WTC11 (cell line): Measurements from ENCODE around the gene WTIP. TPM values are rescaled to one million over a fixed set of nuclear protein-coding genes. Genes with fewer than 3 reads are reported as not detected.
A peak's percentile ranks its signal among the peaks of the same experiment; 100 is the strongest.

ENCODE experiments used
- ATF1 ChIP-seq: sonication (generic); formaldehyde crosslinking; IDR thresholded peaks from 2 replicates; pipeline ENCODE4 v1.8.1; 2023; ENCODE audit warnings: mild to moderate bottlenecking, moderate library complexity, missing genetic modification reagents
- ATF2 ChIP-seq: sonication (generic); formaldehyde crosslinking; IDR thresholded peaks from 2 replicates; pipeline ENCODE4 v1.8.1; 2022; ENCODE audit warnings: low read depth, missing genetic modification reagents, borderline replicate concordance
- CBFB ChIP-seq: sonication (generic); formaldehyde crosslinking; IDR thresholded peaks from 2 replicates; pipeline ENCODE4 v1.8.1; 2022; ENCODE audit warnings: mild to moderate bottlenecking, low read depth, missing genetic modification reagents
- CREB1 ChIP-seq: sonication (generic); formaldehyde crosslinking; IDR thresholded peaks from 2 replicates; pipeline ENCODE4 v1.8.0; 2023; ENCODE audit warnings: mild to moderate bottlenecking, missing genetic modification reagents
- E2F4 ChIP-seq: sonication (generic); formaldehyde crosslinking; IDR thresholded peaks from 2 replicates; pipeline ENCODE4 v1.8.1; 2022; ENCODE audit warnings: low read depth, mild to moderate bottlenecking, moderate library complexity, missing genetic modification reagents, borderline replicate concordance
- ESRRA ChIP-seq: sonication (generic); formaldehyde crosslinking; IDR thresholded peaks from 2 replicates; pipeline ENCODE4 v1.8.1; 2022; ENCODE audit warnings: mild to moderate bottlenecking, missing genetic modification reagents, borderline replicate concordance
- FOXP4 ChIP-seq: sonication (generic); formaldehyde crosslinking; IDR thresholded peaks from 2 replicates; pipeline ENCODE4 v1.8.0; 2022; ENCODE audit warnings: mild to moderate bottlenecking, missing genetic modification reagents
- GABPB1 ChIP-seq: sonication (generic); formaldehyde crosslinking; IDR thresholded peaks from 2 replicates; pipeline ENCODE4 v1.8.1; 2023; ENCODE audit warnings: mild to moderate bottlenecking, missing genetic modification reagents
- MAX ChIP-seq: sonication (generic); formaldehyde crosslinking; IDR thresholded peaks from 2 replicates; pipeline ENCODE4 v1.8.0; 2022; ENCODE audit warnings: mild to moderate bottlenecking, missing genetic modification reagents
- MXD4 ChIP-seq: fragments of 250-450 bp; sonication (Bioruptor Pico); IDR thresholded peaks from 2 replicates; pipeline ENCODE4 v1.8.0; 2021; ENCODE audit warnings: mild to moderate bottlenecking, moderate library complexity, borderline replicate concordance
- MYBL2 ChIP-seq: sonication (generic); formaldehyde crosslinking; IDR thresholded peaks from 2 replicates; pipeline ENCODE4 v1.8.1; 2023; ENCODE audit warnings: mild to moderate bottlenecking, moderate library complexity, missing genetic modification reagents
- NFE2L1 ChIP-seq: sonication (generic); formaldehyde crosslinking; IDR thresholded peaks from 2 replicates; pipeline ENCODE4 v1.8.1; 2023; ENCODE audit warnings: missing genetic modification reagents
- NR2C2 ChIP-seq: sonication (generic); formaldehyde crosslinking; IDR thresholded peaks from 2 replicates; pipeline ENCODE4 v1.8.0; 2022; ENCODE audit warnings: mild to moderate bottlenecking, missing genetic modification reagents
- NR3C1 ChIP-seq: sonication (generic); formaldehyde crosslinking; conservative IDR thresholded peaks from 2 replicates; pipeline ENCODE4 v1.8.1; 2023; ENCODE audit warnings: low read depth, mild to moderate bottlenecking, missing genetic modification reagents
- OVOL2 ChIP-seq: fragments of 250-450 bp; sonication (Bioruptor Pico); IDR thresholded peaks from 2 replicates; pipeline ENCODE4 v1.9.0; 2021; ENCODE audit warnings: mild to moderate bottlenecking, borderline replicate concordance
- SMAD3 ChIP-seq: sonication (generic); formaldehyde crosslinking; IDR thresholded peaks from 2 replicates; pipeline ENCODE4 v1.8.0; 2022; ENCODE audit warnings: missing genetic modification reagents, mild to moderate bottlenecking, borderline replicate concordance
- TEAD4 ChIP-seq: sonication (generic); formaldehyde crosslinking; IDR thresholded peaks from 2 replicates; pipeline ENCODE4 v1.8.0; 2022; ENCODE audit warnings: mild to moderate bottlenecking, missing genetic modification reagents
- ZNF121 ChIP-seq: sonication (generic); formaldehyde crosslinking; IDR thresholded peaks from 2 replicates; pipeline ENCODE4 v1.8.0; 2023; ENCODE audit warnings: missing genetic modification reagents
- ZNF138 ChIP-seq: sonication (generic); formaldehyde crosslinking; conservative IDR thresholded peaks from 2 replicates; pipeline ENCODE4 v1.8.1; 2022; ENCODE audit warnings: mild to moderate bottlenecking, moderate library complexity, missing genetic modification reagents
- ZNF263 ChIP-seq: sonication (generic); formaldehyde crosslinking; IDR thresholded peaks from 2 replicates; pipeline ENCODE4 v1.8.1; 2022; ENCODE audit warnings: low read depth, mild to moderate bottlenecking, moderate library complexity, missing genetic modification reagents
- ZNF396 ChIP-seq: fragments of 250-450 bp; sonication (Bioruptor Pico); IDR thresholded peaks from 2 replicates; pipeline ENCODE4 v1.8.0; 2021; ENCODE audit warnings: mild to moderate bottlenecking, moderate library complexity, borderline replicate concordance
- ZNF416 ChIP-seq: fragments of 250-450 bp; sonication (Bioruptor Pico); IDR thresholded peaks from 2 replicates; pipeline ENCODE4 v1.9.0; 2021; ENCODE audit warnings: mild to moderate bottlenecking, inconsistent platforms
- ZNF671 ChIP-seq: fragments of 250-450 bp; sonication (Bioruptor Pico); IDR thresholded peaks from 2 replicates; pipeline ENCODE4 v1.8.0; 2021; ENCODE audit warnings: mild to moderate bottlenecking
- total RNA-seq: library from RNA; stranded (reverse); gene quantifications from 3 replicates; pipeline ENCODE4 v1.2.3, GENCODE V29; 2021
- TF ChIP-seq, protein P1 (sequence below): sonication (generic); formaldehyde crosslinking; IDR thresholded peaks from 2 replicates; pipeline ENCODE4 v1.8.0; 2023; ENCODE audit warnings: missing genetic modification reagents
- TF ChIP-seq, protein P2 (sequence below): fragments of 250-450 bp; sonication (Bioruptor Pico); IDR thresholded peaks from 2 replicates; pipeline ENCODE4 v1.8.0; 2021; ENCODE audit warnings: mild to moderate bottlenecking
- TF ChIP-seq, protein P3 (sequence below): sonication (generic); formaldehyde crosslinking; IDR thresholded peaks from 2 replicates; pipeline ENCODE4 v1.8.1; 2023; ENCODE audit warnings: mild to moderate bottlenecking, moderate library complexity, missing genetic modification reagents
- TF ChIP-seq, protein P4 (sequence below): fragments of 200-600 bp; IDR thresholded peaks from 2 replicates; pipeline ENCODE4 v1.8.0; 2022; ENCODE audit warnings: antibody characterized with exemption
- TF ChIP-seq, protein P5 (sequence below): sonication (generic); formaldehyde crosslinking; IDR thresholded peaks from 2 replicates; pipeline ENCODE4 v1.8.1; 2023; ENCODE audit warnings: mild to moderate bottlenecking, missing genetic modification reagents, moderate library complexity

WTIP gene
- total RNA-seq, 1 experiment from 2014 or later: 14.3 TPM

GRCh38 chr19:34501339-34502320 is 20.1 kb downstream of the WTIP start (continued):
- TF ChIP-seq MAX (CRISPR knock-in tag): 0 out of 2 replicates have a peak, but pooled peaks have one; percentile 16
- TF ChIP-seq CBFB (CRISPR knock-in tag): no peak
- no peak for TF ChIP-seq NR2C2 (CRISPR knock-in tag)
- TF ChIP-seq NR3C1 (CRISPR knock-in tag): no peak
- no peak for TF ChIP-seq ZNF263 (CRISPR knock-in tag)
- TF ChIP-seq GABPB1 (CRISPR knock-in tag): no peak
- TF ChIP-seq, protein P1, sequence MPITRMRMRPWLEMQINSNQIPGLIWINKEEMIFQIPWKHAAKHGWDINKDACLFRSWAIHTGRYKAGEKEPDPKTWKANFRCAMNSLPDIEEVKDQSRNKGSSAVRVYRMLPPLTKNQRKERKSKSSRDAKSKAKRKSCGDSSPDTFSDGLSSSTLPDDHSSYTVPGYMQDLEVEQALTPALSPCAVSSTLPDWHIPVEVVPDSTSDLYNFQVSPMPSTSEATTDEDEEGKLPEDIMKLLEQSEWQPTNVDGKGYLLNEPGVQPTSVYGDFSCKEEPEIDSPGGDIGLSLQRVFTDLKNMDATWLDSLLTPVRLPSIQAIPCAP (CRISPR knock-in tag): no peak
- TF ChIP-seq, protein P2, sequence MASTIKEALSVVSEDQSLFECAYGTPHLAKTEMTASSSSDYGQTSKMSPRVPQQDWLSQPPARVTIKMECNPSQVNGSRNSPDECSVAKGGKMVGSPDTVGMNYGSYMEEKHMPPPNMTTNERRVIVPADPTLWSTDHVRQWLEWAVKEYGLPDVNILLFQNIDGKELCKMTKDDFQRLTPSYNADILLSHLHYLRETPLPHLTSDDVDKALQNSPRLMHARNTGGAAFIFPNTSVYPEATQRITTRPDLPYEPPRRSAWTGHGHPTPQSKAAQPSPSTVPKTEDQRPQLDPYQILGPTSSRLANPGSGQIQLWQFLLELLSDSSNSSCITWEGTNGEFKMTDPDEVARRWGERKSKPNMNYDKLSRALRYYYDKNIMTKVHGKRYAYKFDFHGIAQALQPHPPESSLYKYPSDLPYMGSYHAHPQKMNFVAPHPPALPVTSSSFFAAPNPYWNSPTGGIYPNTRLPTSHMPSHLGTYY (CRISPR knock-in tag): no peak
- TF ChIP-seq, protein P3, sequence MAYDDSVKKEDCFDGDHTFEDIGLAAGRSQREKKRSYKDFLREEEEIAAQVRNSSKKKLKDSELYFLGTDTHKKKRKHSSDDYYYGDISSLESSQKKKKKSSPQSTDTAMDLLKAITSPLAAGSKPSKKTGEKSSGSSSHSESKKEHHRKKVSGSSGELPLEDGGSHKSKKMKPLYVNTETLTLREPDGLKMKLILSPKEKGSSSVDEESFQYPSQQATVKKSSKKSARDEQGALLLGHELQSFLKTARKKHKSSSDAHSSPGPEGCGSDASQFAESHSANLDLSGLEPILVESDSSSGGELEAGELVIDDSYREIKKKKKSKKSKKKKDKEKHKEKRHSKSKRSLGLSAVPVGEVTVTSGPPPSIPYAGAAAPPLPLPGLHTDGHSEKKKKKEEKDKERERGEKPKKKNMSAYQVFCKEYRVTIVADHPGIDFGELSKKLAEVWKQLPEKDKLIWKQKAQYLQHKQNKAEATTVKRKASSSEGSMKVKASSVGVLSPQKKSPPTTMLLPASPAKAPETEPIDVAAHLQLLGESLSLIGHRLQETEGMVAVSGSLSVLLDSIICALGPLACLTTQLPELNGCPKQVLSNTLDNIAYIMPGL (CRISPR knock-in tag): peak; percentile 67; the same call in 1 of the 2 replicates
- TF ChIP-seq NFE2L1 (CRISPR knock-in tag): no peak
- no peak for TF ChIP-seq ESRRA (CRISPR knock-in tag)
- TF ChIP-seq, protein P4, sequence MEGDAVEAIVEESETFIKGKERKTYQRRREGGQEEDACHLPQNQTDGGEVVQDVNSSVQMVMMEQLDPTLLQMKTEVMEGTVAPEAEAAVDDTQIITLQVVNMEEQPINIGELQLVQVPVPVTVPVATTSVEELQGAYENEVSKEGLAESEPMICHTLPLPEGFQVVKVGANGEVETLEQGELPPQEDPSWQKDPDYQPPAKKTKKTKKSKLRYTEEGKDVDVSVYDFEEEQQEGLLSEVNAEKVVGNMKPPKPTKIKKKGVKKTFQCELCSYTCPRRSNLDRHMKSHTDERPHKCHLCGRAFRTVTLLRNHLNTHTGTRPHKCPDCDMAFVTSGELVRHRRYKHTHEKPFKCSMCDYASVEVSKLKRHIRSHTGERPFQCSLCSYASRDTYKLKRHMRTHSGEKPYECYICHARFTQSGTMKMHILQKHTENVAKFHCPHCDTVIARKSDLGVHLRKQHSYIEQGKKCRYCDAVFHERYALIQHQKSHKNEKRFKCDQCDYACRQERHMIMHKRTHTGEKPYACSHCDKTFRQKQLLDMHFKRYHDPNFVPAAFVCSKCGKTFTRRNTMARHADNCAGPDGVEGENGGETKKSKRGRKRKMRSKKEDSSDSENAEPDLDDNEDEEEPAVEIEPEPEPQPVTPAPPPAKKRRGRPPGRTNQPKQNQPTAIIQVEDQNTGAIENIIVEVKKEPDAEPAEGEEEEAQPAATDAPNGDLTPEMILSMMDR: peak; percentile 97
- no peak for TF ChIP-seq FOXP4 (CRISPR knock-in tag)
- no peak for TF ChIP-seq ZNF416 (CRISPR knock-in tag)
- TF ChIP-seq MYBL2 (CRISPR knock-in tag): no peak
- no peak for TF ChIP-seq MXD4 (CRISPR knock-in tag)
- TF ChIP-seq ZNF138 (CRISPR knock-in tag): no peak
- no peak for TF ChIP-seq E2F4 (CRISPR knock-in tag)
- no peak for TF ChIP-seq ATF2 (CRISPR knock-in tag)
- TF ChIP-seq OVOL2: no peak
- no peak for TF ChIP-seq TEAD4 (CRISPR knock-in tag)
- TF ChIP-seq, protein P5, sequence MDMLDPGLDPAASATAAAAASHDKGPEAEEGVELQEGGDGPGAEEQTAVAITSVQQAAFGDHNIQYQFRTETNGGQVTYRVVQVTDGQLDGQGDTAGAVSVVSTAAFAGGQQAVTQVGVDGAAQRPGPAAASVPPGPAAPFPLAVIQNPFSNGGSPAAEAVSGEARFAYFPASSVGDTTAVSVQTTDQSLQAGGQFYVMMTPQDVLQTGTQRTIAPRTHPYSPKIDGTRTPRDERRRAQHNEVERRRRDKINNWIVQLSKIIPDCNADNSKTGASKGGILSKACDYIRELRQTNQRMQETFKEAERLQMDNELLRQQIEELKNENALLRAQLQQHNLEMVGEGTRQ (CRISPR knock-in tag): no peak
- no peak for TF ChIP-seq ZNF671 (CRISPR knock-in tag)
- no peak for TF ChIP-seq ATF1 (CRISPR knock-in tag)
- no peak for TF ChIP-seq ZNF396
- TF ChIP-seq ZNF121 (CRISPR knock-in tag): peak; percentile 60; the same call in 1 of the 2 replicates
- no peak for TF ChIP-seq CREB1
- TF ChIP-seq SMAD3 (CRISPR knock-in tag): no peak
